Osteocyte (in vitro differentiated cells): ENCODE results near the gene CDHR4. TPM values are rescaled to one million over a fixed set of nuclear protein-coding genes. Genes with fewer than 3 reads are reported as not detected.

ENCODE experiments used
- DNase-seq: peaks from one replicate; pipeline ENCODE4 v3.0.0; 2021; ENCODE audit warnings: mixed read lengths; ENCODE audit not compliant: unreplicated experiment; ENCODE audit errors: extremely low spot score
- H3K27ac Mint-ChIP-seq: one replicate; pipeline ENCODE4 v1.8.0; 2021; ENCODE audit warnings: mild to moderate bottlenecking, mixed read lengths; ENCODE audit not compliant: unreplicated experiment
- H3K27me3 Mint-ChIP-seq: one replicate; pipeline ENCODE4 v1.8.0; 2021; ENCODE audit warnings: mixed read lengths; ENCODE audit not compliant: unreplicated experiment
- H3K36me3 Mint-ChIP-seq: one replicate; pipeline ENCODE4 v1.8.0; 2021; ENCODE audit warnings: mixed read lengths; ENCODE audit not compliant: unreplicated experiment
- H3K4me1 Mint-ChIP-seq: one replicate; pipeline ENCODE4 v1.8.0; 2021; ENCODE audit warnings: mixed read lengths; ENCODE audit not compliant: unreplicated experiment
- H3K4me3 Mint-ChIP-seq: one replicate; pipeline ENCODE4 v1.8.0; 2021; ENCODE audit warnings: mild to moderate bottlenecking, moderate library complexity, mixed read lengths; ENCODE audit not compliant: unreplicated experiment
- H3K9me3 Mint-ChIP-seq: one replicate; pipeline ENCODE4 v1.8.0; 2021; ENCODE audit warnings: mixed read lengths; ENCODE audit not compliant: unreplicated experiment
- total RNA-seq: library from RNA; stranded (reverse); gene quantifications from 2 replicates; pipeline ENCODE4 v1.2.1, GENCODE V29; 2021
- TF ChIP-seq, protein P1 (sequence below): fragments of 200-600 bp; sonication (generic); IDR thresholded peaks from 2 replicates; pipeline ENCODE4 v1.5.0; 2021; ENCODE audit warnings: antibody characterized with exemption, mild to moderate bottlenecking, moderate library complexity

The CDHR4 gene
- total RNA-seq, 1 donor from 2014 or later, result not detected

DNA sequence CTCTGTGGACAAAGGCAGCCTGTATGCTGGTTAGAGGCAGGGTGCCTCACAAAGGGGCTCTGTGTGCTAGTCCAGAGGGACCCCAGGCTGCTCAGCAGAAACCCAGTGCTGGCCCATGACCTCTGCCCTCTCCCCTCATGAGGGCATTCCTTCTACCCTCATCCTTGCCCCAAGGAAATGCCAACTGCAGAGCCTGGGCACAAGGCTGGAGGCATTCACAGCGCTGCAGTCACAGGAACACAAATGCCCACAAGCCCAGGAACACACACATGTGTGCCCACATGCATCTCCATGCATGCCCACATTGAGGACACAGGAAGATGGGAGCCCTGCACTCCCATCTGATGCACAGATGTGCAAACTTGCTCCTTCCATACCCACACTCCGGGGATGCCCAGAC lies 7.2 kb upstream of the CDHR4 start:
- Mint-ChIP-seq H3K27me3 (peaks cover 3% of the 10 kb centered on the region), H3K27ac (peak overlapping the region; percentile 41), H3K9me3 (no peaks in the 10 kb centered on the region), H3K4me3 (no peak overlapping the region), H3K36me3 (peaks cover 4% of the 10 kb centered on the region), H3K4me1 (peaks cover 44% of the 10 kb centered on the region)
- TF ChIP-seq, protein P1, sequence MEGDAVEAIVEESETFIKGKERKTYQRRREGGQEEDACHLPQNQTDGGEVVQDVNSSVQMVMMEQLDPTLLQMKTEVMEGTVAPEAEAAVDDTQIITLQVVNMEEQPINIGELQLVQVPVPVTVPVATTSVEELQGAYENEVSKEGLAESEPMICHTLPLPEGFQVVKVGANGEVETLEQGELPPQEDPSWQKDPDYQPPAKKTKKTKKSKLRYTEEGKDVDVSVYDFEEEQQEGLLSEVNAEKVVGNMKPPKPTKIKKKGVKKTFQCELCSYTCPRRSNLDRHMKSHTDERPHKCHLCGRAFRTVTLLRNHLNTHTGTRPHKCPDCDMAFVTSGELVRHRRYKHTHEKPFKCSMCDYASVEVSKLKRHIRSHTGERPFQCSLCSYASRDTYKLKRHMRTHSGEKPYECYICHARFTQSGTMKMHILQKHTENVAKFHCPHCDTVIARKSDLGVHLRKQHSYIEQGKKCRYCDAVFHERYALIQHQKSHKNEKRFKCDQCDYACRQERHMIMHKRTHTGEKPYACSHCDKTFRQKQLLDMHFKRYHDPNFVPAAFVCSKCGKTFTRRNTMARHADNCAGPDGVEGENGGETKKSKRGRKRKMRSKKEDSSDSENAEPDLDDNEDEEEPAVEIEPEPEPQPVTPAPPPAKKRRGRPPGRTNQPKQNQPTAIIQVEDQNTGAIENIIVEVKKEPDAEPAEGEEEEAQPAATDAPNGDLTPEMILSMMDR, result no peak
- no peak for DNase-seq

DNA sequence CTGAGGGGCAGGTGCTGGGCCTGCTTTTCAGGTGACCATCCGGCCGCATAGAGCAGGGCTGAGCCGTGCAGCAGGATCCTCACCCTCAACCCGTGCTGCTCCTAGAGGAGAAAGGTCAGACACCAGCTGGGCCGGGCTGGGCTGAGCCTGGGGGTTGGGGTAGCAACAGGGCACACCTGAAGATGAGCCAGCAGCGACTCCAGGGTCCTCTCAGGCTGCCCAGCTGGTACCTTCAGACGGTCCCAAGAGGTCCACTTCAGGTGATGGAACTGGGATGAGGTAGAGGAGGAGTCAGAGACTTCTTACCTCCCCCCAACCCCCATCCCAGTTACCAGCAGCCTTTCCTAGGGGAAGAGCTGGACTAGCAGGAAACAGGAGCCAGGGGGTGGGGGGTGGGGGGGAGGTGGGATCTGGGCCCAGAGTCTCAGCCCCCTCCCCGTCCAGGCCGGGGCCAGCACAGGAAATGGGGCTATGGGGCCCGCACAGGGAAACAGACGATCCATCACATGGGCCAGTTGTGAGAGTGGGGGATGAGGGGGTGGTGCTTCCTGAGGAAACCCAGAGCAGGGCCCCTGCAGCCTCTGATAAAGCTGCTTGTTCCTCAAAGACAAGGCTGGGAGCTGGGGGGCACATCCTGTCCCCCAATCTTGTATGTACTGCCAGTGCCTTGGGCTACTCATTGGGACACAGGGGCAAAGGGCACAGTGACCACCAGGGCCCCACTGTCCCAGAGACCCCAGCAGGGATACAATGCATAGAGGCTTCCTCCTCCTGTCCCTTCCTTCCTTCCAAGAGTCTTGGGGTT lies 6.4 kb upstream of the CDHR4 start:
- H3K27ac Mint-ChIP-seq, result peak overlapping the region; percentile 87

DNA sequence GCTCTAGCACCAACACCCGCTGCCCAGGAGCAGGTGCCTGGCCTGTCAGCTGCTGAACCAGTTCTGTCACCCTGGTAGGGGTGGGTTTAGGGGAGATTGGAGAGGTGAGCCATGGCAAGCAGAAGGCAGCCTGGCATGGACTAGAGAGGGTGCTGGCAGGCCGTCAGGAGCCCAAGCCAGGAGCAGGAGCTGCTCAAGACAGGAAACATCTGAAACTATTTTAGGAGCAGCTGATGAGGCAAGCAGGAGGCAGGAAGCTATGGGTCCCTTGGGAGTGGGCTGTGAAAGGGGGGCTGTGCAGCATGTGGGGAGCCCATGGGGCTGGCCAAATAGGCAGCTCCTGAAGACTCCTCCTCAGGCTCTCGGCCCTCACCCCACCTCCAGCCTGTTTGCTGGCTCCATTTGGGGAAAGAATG lies 5.7 kb upstream of the CDHR4 start:
- peaks cover 44% of the 10 kb centered on the region for H3K4me1 Mint-ChIP-seq
- peak; percentile 87 for DNase-seq
- H3K27me3 Mint-ChIP-seq, result peaks cover 8% of the 10 kb centered on the region
- no peaks in the 10 kb centered on the region for H3K9me3 Mint-ChIP-seq
- peak overlapping the region; percentile 87 for H3K27ac Mint-ChIP-seq
- TF ChIP-seq, protein P1, result no peak
- H3K4me3 Mint-ChIP-seq, result peak overlapping the region; percentile 59
- H3K36me3 Mint-ChIP-seq, result peaks cover 4% of the 10 kb centered on the region

More for the DNA sequence above, 6.4 kb upstream of the CDHR4 start:
- TF ChIP-seq, protein P1, result no peak
- no peak for DNase-seq
- peaks cover 44% of the 10 kb centered on the region for H3K4me1 Mint-ChIP-seq
- peaks cover 4% of the 10 kb centered on the region for H3K36me3 Mint-ChIP-seq
- no peak overlapping the region for H3K4me3 Mint-ChIP-seq
- H3K9me3 Mint-ChIP-seq, result no peaks in the 10 kb centered on the region
- H3K27me3 Mint-ChIP-seq, result peaks cover 8% of the 10 kb centered on the region

DNA sequence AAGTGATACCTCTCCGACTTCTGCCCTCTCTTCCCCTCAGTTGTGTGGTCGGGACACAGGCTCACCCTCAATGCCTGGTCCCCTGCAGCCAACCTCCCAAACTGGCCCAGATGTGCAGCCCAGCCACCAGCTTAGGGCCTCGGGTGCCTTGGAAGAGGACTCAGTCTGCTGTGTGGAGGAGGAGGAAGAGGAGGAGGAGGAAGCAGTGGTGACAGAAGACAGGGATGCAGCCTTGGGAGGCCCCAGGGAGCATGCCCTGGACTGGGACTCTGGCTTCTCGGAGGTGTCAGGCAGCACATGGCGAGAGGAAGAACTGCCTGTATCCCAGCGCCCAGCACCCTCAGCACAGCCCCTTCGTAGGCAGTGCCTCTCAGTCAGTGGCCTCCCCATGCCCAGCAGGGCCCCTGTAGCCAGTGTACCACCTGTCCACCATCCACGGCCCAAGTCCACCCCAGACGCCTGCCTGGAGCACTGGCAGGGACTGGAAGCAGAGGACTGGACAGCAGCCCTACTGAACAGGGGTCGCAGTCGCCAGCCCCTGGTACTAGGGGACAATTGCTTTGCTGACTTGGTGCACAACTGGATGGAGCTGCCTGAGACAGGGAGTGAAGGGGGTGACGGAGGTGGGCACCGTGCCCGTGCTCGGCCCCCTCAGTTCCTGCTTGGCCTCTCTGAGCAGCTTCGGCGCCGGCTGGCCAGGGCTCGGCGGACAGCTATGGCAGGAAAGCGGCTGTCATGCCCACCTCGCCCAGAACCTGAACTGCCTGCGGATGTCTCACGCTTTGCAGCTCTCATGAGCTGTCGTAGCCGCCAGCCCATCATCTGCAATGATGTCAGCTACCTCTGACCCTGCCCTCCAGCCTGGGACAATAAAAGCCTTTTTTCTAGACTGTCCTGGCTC lies 4.7 kb upstream of the CDHR4 start:
- Mint-ChIP-seq H3K4me1 (peaks cover 50% of the 10 kb centered on the region), H3K9me3 (no peaks in the 10 kb centered on the region), H3K4me3 (peak overlapping the region; percentile 86), H3K27ac (peak overlapping the region; percentile 87), H3K27me3 (peaks cover 8% of the 10 kb centered on the region), H3K36me3 (no peaks in the 10 kb centered on the region)
- no peak for DNase-seq
- TF ChIP-seq, protein P1, result no peak
